NT2/D1 (cell line): ENCODE results near the gene NGDN.

ENCODE experiments used
- SUZ12 ChIP-seq: IDR thresholded peaks from 2 replicates; pipeline ENCODE4 v1.6.1; 2011; ENCODE audit not compliant: insufficient read length, insufficient read depth; ENCODE audit errors: extremely low read depth
- YY1 ChIP-seq: IDR thresholded peaks from 2 replicates; pipeline ENCODE4 v1.6.1; 2011; ENCODE audit not compliant: insufficient read length, insufficient read depth

- TF ChIP-seq YY1, result no peak
- TF ChIP-seq SUZ12, result no peak
Observed at GRCh38 chr14:23425169-23425568, 44.3 kb upstream of the NGDN start.
